HCT116 (cell line): ENCODE results near the gene ASB15. TPM values are rescaled to one million over a fixed set of nuclear protein-coding genes. Genes with fewer than 3 reads are reported as not detected.

ENCODE experiments used
- ATAC-seq: fragments of 200-7000 bp; cut with Tn5 transposase; 2 replicates; pipeline ENCODE4 v1.9.1; 2020; ENCODE audit warnings: mild to moderate bottlenecking, moderate library complexity
- BruUV-seq: library from RNA; stranded (reverse); fragments of 400-500 nt; replicated peaks from 2 replicates; lab custom pipeline; 2021; lab: Mats Ljungman, UMichigan
- CTCF ChIA-PET: fragments of 300-600 bp; sonication (Branson Sonifier 250); formaldehyde crosslinking; loops from one replicate; lab custom pipeline; 2021; ENCODE audit warnings: antibody characterized with exemption; lab: Charles Lee
- POLR2A ChIA-PET: fragments of 300-600, 350-600 bp; sonication (Branson Sonifier 250); formaldehyde crosslinking; loops from one replicate; lab custom pipeline; 2021; ENCODE audit warnings: antibody characterized with exemption; lab: Charles Lee
- RAD21 ChIA-PET, 2 experiments: fragments of 300-600 bp; sonication (Branson Sonifier 250); formaldehyde crosslinking; loops; one replicate each; lab custom pipeline; 2023; ENCODE audit warnings: low total read pairs in 2 of 2; ENCODE audit not compliant: uncharacterized antibody in 2 of 2, unreplicated experiment in 2 of 2, low non-redundant PET in 1 of 2; lab: Charles Lee
- DNase-seq: peaks from one replicate; pipeline ENCODE4 v3.0.0-alpha.2; 2010; ENCODE audit warnings: low read depth, low spot score
- H2AFZ ChIP-seq: fragments of 200-600 bp; shearing (Covaris generic), sonication (generic); 2 replicates; pipeline ENCODE4 v1.6.1; 2017; ENCODE audit warnings: low read depth, mixed run types, mixed read lengths, antibody characterized with exemption, low read length; ENCODE audit not compliant: poor library complexity, severe bottlenecking
- H3K27ac ChIP-seq: 2 replicates; pipeline ENCODE4 v1.5.1; 2012; ENCODE audit warnings: low read depth, low read length
- H3K27me3 ChIP-seq: fragments of 200-600 bp; sonication (generic); 2 replicates; pipeline ENCODE4 v1.6.1; 2016; ENCODE audit warnings: mixed run types, low read length, mixed read lengths; ENCODE audit not compliant: insufficient read depth
- H3K36me3 ChIP-seq, 2 experiments: fragments of 200-500 bp in 1 of 2; fragments of 200-600 bp in 1 of 2; sonication (Bioruptor generic) in 1 of 2; sonication (generic) in 1 of 2; 2 replicates each; pipeline versions ENCODE4 v1.5.1 to v1.6.1; 2014 to 2016; ENCODE audit warnings: low read length in 2 of 2, inconsistent platforms in 1 of 2, mixed read lengths in 1 of 2, mixed run types in 1 of 2; ENCODE audit not compliant: insufficient read depth in 2 of 2, control insufficient read depth in 1 of 2
- H3K4me1 ChIP-seq, 2 experiments: fragments of 200-600 bp in 1 of 2; sonication (generic) in 1 of 2; 2 replicates each; pipeline versions ENCODE4 v1.5.1 to v1.6.1; 2012 to 2017; ENCODE audit warnings: low read length in 2 of 2, inconsistent platforms in 1 of 2, mild to moderate bottlenecking in 1 of 2, mixed read lengths in 1 of 2, mixed run types in 1 of 2, moderate library complexity in 1 of 2; ENCODE audit not compliant: insufficient read depth in 2 of 2, control insufficient read depth in 1 of 2
- H3K4me2 ChIP-seq: fragments of 200-600 bp; sonication (generic); 2 replicates; pipeline ENCODE4 v1.6.1; 2017; ENCODE audit warnings: mixed run types, low read length, mixed read lengths
- H3K4me3 ChIP-seq, 2 experiments: fragments of 200-600 bp in 1 of 2; sonication (generic) in 1 of 2; replicated peaks in 1 of 2; 2 replicates each; pipeline ENCODE4 v1.5.1; 2011 to 2016; ENCODE audit warnings: low read length in 2 of 2, control low read depth in 1 of 2, low read depth in 1 of 2, mild to moderate bottlenecking in 1 of 2, mixed read lengths in 1 of 2, mixed run types in 1 of 2
- H3K79me2 ChIP-seq: fragments of 200-600 bp; sonication (generic); 2 replicates; pipeline ENCODE4 v1.6.1; 2017; ENCODE audit warnings: mild to moderate bottlenecking, mixed run types, low read length, moderate library complexity, mixed read lengths; ENCODE audit not compliant: insufficient read depth
- H3K9ac ChIP-seq: fragments of 200-600 bp; sonication (generic); 2 replicates; pipeline ENCODE4 v1.6.1; 2016; ENCODE audit warnings: low read length, mixed read lengths
- H3K9me2 ChIP-seq: fragments of 200-600 bp; sonication (generic), shearing (Covaris generic); 2 replicates; pipeline ENCODE4 v1.6.1; 2017; ENCODE audit warnings: mixed run types, mild to moderate bottlenecking, moderate library complexity; ENCODE audit not compliant: insufficient read depth
- H3K9me3 ChIP-seq, 2 experiments: fragments of 200-500 bp in 1 of 2; fragments of 200-600 bp in 1 of 2; sonication (Bioruptor generic) in 1 of 2; sonication (generic) in 1 of 2; 2 replicates each; pipeline ENCODE4 v1.6.1; 2014 to 2017; ENCODE audit warnings: low read length in 2 of 2, mixed read lengths in 2 of 2, inconsistent platforms in 1 of 2, low read depth in 1 of 2, mild to moderate bottlenecking in 1 of 2, mixed run types in 1 of 2, moderate library complexity in 1 of 2; ENCODE audit not compliant: control insufficient read depth in 1 of 2, insufficient read depth in 1 of 2
- H4K20me1 ChIP-seq: fragments of 200-600 bp; sonication (generic), shearing (Covaris generic); 2 replicates; pipeline ENCODE4 v1.6.1; 2017; ENCODE audit warnings: mixed run types, mild to moderate bottlenecking, moderate library complexity; ENCODE audit not compliant: insufficient read depth
- CEBPB ChIP-seq: IDR thresholded peaks from 2 replicates; pipeline ENCODE4 v1.6.1; 2012; ENCODE audit warnings: low read depth
- EGR1 ChIP-seq: IDR thresholded peaks from 2 replicates; pipeline ENCODE4 v1.6.1; 2012; ENCODE audit warnings: low read depth
- ELF1 ChIP-seq: IDR thresholded peaks from 2 replicates; pipeline ENCODE4 v1.6.1; 2012; ENCODE audit warnings: low read depth, borderline replicate concordance
- EZH2 ChIP-seq: fragments of 200-600 bp; sonication (generic); IDR thresholded peaks from 2 replicates; pipeline ENCODE4 v1.6.1; 2017; ENCODE audit warnings: antibody characterized with exemption, mixed run types
- EZH2phosphoT487 ChIP-seq: fragments of 200-600 bp; IDR thresholded peaks from 2 replicates; pipeline ENCODE4 v1.6.1; 2018; ENCODE audit warnings: antibody characterized with exemption, borderline replicate concordance
- MAX ChIP-seq: IDR thresholded peaks from 2 replicates; pipeline ENCODE4 v1.6.1; 2012
- POLR2A ChIP-seq: IDR thresholded peaks from 2 replicates; pipeline ENCODE4 v1.7.0; 2011; ENCODE audit warnings: borderline replicate concordance; ENCODE audit not compliant: insufficient read depth, insufficient read length; ENCODE audit errors: extremely low read depth
- POLR2AphosphoS5 ChIP-seq: IDR thresholded peaks from 2 replicates; pipeline ENCODE4 v1.6.1; 2011; ENCODE audit warnings: mild to moderate bottlenecking, low read depth, low read length, moderate library complexity
- RAD21 ChIP-seq: IDR thresholded peaks from 2 replicates; pipeline ENCODE4 v1.6.1; 2012; ENCODE audit warnings: low read depth, mild to moderate bottlenecking
- SRF ChIP-seq: IDR thresholded peaks from 2 replicates; pipeline ENCODE4 v1.6.1; 2012; ENCODE audit warnings: low read depth
- intact Hi-C: fragments of 100-400 bp; cut with micrococcal nuclease; formaldehyde crosslinking; loops from 2 replicates; pipeline ENCODE4 v1.10.0; 2022
- total RNA-seq: library from RNA; stranded (reverse); gene quantifications from one replicate; pipeline ENCODE4 v1.2.1, GENCODE V29; 2021; ENCODE audit not compliant: unreplicated experiment
- TF ChIP-seq, protein P1 (sequence below): IDR thresholded peaks from 2 replicates; pipeline ENCODE4 v1.6.1; 2011; ENCODE audit warnings: mild to moderate bottlenecking, low read length, moderate library complexity; ENCODE audit not compliant: insufficient replicate concordance; ENCODE audit errors: extremely low read depth

ASB15 gene
- total RNA-seq, 1 experiment from 2014 or later, result not detected

GRCh38 chr7:123629281-123629680 is 27.7 kb downstream of the ASB15 start (continued):
- TF ChIP-seq, protein P1, sequence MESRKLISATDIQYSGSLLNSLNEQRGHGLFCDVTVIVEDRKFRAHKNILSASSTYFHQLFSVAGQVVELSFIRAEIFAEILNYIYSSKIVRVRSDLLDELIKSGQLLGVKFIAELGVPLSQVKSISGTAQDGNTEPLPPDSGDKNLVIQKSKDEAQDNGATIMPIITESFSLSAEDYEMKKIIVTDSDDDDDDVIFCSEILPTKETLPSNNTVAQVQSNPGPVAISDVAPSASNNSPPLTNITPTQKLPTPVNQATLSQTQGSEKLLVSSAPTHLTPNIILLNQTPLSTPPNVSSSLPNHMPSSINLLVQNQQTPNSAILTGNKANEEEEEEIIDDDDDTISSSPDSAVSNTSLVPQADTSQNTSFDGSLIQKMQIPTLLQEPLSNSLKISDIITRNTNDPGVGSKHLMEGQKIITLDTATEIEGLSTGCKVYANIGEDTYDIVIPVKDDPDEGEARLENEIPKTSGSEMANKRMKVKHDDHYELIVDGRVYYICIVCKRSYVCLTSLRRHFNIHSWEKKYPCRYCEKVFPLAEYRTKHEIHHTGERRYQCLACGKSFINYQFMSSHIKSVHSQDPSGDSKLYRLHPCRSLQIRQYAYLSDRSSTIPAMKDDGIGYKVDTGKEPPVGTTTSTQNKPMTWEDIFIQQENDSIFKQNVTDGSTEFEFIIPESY, result no peak
- TF ChIP-seq SRF (no peak), RAD21 (no peak), MAX (no peak)

DNA sequence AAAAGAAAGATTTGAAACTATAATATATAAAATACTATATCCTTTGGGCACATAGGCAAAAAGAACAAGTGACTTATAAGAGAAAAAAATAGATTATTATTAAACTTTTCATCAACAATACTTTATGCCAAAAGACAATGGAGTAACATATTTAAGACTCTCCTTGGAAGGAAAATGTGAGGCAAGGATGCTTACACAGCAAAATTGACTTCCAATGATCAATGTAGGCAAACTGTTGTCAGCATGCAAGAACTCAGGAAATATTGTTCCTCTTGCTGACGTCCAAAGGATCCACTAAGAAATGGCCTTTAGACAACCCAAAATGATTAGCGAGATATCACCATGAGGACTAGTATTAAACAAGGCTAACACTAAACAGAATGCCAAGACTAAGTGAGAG is 31.2 kb downstream of the ASB15 start:
- no peak overlapping the region for H3K9ac ChIP-seq
- no peak for DNase-seq
- H3K9me3 ChIP-seq, result no peaks in the 10 kb centered on the region
- H3K4me2 ChIP-seq, result no peak overlapping the region
- no peak overlapping the region for H3K4me3 ChIP-seq
- H3K27me3 ChIP-seq, result no peaks in the 10 kb centered on the region
- no peak for ATAC-seq
- intact Hi-C loops, result loop anchor here (10.0 kb wide), 1 partner anchor 138 kb away; no protein-coding TSS in a partner anchor
- H4K20me1 ChIP-seq, result no peaks in the 10 kb centered on the region
- TF ChIP-seq ELF1 (no peak), EZH2phosphoT487 (no peak), CEBPB (no peak), EGR1 (no peak), POLR2A (no peak), EZH2 (no peak), POLR2AphosphoS5 (no peak)
- TF ChIP-seq, all 23 proteins: peak for 0
- no peak overlapping the region for H2AFZ ChIP-seq
- H3K9me2 ChIP-seq, result no peaks in the 10 kb centered on the region
- H3K36me3 ChIP-seq, result no peaks in the 10 kb centered on the region
- BruUV-seq, result no TSS peak
- H3K4me1 ChIP-seq, result peaks cover 0 to 8% of the 10 kb centered on the region in 2 experiments; a peak in 1 of 4 replicates
- ChIA-PET CTCF (no interaction called here), POLR2A (no interaction called here), RAD21 (no interaction called here)
- no peak overlapping the region for H3K27ac ChIP-seq
- no peaks in the 10 kb centered on the region for H3K79me2 ChIP-seq
